ENCODE measurements around the gene FBXL17. TPM values are rescaled to one million over a fixed set of nuclear protein-coding genes. Genes with fewer than 3 reads are reported as not detected.

Gene FBXL17
- total RNA-seq, 1 donor from 2014 or later, result 4.2 TPM

DNA sequence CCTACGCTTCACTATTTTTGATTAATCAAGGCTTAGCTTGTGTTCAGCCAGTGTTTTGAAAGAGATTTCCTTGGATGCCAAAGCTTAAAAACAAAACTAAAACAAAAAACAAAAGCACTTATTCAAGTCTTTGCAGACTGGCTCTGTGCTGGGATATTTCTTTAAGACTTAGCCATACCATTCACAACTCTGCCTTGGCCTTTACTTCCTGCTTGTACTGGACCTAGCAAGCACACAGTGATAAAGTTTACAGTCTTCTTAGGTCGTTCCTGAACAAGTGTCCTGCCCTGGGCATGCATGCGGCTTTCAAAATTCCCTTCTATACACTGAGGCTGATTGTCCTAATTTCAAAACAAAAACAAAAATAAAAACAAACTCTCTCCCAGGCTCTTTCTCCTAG is 20.7 kb downstream of the FBXL17 start:
- DNase-seq (ENCODE audit: low read depth), result no peak
- TF ChIP-seq, protein P1, sequence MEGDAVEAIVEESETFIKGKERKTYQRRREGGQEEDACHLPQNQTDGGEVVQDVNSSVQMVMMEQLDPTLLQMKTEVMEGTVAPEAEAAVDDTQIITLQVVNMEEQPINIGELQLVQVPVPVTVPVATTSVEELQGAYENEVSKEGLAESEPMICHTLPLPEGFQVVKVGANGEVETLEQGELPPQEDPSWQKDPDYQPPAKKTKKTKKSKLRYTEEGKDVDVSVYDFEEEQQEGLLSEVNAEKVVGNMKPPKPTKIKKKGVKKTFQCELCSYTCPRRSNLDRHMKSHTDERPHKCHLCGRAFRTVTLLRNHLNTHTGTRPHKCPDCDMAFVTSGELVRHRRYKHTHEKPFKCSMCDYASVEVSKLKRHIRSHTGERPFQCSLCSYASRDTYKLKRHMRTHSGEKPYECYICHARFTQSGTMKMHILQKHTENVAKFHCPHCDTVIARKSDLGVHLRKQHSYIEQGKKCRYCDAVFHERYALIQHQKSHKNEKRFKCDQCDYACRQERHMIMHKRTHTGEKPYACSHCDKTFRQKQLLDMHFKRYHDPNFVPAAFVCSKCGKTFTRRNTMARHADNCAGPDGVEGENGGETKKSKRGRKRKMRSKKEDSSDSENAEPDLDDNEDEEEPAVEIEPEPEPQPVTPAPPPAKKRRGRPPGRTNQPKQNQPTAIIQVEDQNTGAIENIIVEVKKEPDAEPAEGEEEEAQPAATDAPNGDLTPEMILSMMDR (conservative IDR thresholded peaks at IDR 0.05; ENCODE audit: low read depth, low read length), result no peak
- no peak overlapping the region for H3K4me3 ChIP-seq (ENCODE audit: low read depth, low read length)

DNA sequence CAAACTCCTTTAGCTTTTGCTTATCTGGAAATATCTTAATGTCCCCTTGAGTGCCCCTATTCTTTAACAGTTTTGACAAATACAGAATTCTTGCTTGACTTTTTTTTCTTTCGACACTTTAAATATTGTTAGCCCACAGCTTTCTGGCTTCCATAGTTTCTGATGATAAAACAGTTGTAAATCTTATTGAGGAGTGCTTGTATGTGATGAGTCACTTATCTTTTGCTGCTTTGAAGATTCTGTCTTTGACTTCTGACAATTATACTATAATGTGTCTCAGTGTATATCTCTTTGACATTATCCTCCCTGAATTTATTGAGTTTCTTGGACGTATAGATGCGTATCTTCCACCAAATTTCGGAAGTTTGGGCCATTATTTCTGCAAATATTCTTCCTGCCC is 21.6 kb downstream of the FBXL17 start:
- no peak for DNase-seq (ENCODE audit: low read depth)
- TF ChIP-seq, protein P1 (conservative IDR thresholded peaks at IDR 0.05; ENCODE audit: low read depth, low read length), result no peak
- H3K4me3 ChIP-seq (ENCODE audit: low read depth, low read length), result no peak overlapping the region

DNA sequence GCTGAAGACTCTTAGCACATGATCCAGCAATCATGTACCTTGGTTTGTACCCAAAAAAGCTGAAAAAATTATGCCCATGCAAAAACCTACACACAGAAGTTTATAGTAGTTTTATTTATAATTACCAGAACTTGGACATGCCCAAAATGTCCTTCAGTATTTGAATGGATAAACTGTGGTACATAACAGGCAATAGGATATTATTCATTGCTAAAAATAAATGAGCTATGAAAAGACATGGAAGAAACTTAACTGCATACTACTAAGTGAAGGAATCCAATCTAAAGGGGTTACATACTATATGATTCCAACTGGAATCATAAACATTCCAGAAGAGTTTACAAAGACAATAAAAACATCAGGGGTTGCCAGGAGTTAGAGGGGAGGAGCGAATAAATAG is 25.6 kb downstream of the FBXL17 start:
- TF ChIP-seq, protein P1 (conservative IDR thresholded peaks at IDR 0.05; ENCODE audit: low read depth, low read length), result no peak
- DNase-seq (ENCODE audit: low read depth), result no peak
- H3K4me3 ChIP-seq (ENCODE audit: low read depth, low read length), result no peak overlapping the region

DNA sequence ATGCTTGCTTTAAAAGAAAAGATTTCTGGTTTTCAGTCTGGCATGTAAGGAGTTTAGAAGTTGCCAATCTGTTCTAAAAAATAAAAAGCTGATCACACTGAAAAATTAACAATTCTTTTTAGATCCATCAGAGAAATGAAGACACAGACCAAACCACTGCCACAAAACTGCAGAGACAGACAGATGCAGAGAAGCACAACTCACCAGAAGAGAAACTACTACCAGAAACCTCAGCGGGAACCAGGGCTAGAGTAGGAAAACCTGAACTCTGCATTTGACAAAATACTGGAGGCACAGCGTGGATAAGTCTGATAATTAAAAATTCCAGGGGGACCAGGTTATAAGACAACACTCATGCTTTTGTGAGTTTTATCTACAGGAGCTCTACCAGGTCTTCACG is 28.8 kb downstream of the FBXL17 start:
- no peak overlapping the region for H3K4me3 ChIP-seq (ENCODE audit: low read depth, low read length)
- no peak for DNase-seq (ENCODE audit: low read depth)
- TF ChIP-seq, protein P1 (conservative IDR thresholded peaks at IDR 0.05; ENCODE audit: low read depth, low read length), result no peak

DNA sequence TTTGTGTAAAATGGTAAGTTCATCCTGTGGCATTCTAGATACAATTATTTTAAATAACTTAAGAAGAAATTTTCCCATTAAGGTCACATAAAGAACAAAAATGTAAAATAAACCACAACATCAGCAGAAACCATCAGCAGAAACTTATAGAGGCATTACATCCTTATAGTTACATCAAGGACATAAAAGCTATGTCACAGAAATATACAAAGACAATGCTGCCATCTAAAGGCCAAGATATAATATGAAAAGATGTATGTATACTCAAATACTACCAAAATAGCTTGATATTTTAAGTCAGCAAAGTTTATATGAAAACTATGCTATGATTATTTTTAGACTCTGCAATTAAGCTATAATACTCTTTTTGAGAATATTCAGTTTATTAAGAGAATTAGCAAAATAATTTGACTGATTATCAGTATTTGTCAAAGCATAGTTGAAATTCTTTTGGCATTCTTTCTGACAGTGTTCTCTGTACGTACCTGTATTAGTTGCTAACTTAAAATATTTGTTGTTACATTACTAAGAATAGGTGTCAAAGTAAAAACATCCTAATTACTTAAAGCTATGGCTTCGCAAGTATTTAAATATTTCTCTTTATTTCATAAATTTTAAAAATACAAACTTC is 36.2 kb downstream of the FBXL17 start:
- H3K4me3 ChIP-seq (ENCODE audit: low read depth, low read length), result no peak overlapping the region
- DNase-seq (ENCODE audit: low read depth), result no peak
- TF ChIP-seq, protein P1 (conservative IDR thresholded peaks at IDR 0.05; ENCODE audit: low read depth, low read length), result no peak

DNA sequence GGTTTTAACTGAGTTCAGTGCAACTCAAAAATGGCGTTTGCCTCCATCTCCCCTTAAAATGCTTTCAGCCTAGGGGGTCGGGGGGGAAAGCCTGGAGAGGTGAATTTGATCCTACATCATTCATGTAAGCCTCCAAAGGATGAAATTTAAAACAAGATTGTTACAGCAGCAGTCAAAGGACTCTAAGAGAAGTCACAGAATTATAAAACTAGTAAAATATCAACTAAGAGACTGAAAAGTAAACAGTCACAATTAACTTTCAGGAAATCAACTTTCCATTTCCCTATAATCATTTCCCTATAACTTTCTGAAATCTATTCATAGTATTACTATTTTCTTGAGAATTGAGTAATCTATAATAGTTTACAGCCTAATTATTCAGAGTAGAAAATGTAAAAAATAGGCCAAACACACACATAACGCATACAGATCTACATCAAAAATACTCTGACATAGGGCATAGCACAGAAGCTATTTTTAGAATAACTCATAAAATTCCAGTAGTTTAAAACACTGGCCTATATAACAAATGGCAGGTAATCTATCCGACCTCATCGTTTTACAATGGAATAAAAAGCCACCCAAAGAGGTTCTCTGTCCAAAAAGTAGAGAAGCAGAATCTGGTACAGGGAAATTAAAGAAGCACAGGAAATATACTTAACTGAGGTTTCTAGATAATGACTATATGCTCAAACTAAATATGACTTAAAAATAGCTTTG is 37.6 kb downstream of the FBXL17 start:
- DNase-seq (ENCODE audit: low read depth), result no peak
- no peak overlapping the region for H3K4me3 ChIP-seq (ENCODE audit: low read depth, low read length)
- TF ChIP-seq, protein P1 (conservative IDR thresholded peaks at IDR 0.05; ENCODE audit: low read depth, low read length), result no peak

DNA sequence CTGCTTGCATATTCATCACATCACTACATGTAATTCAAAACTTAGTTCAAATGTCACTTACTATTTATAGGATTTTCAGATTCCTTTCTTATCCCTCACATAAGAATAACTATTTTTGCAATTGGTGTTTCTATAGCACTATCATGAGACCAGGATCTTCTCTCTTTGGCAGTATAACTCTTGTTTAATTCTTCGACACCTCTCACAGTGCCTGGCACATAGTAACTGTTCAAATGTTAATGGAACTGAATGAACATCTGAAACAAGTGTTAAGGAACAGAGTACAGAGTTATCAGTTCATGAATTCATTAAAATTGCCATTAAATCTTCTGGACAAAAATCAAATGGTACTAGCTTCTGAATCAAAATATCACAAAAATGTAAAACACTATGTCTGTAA is 40.0 kb downstream of the FBXL17 start:
- TF ChIP-seq, protein P1 (conservative IDR thresholded peaks at IDR 0.05; ENCODE audit: low read depth, low read length), result no peak
- no peak for DNase-seq (ENCODE audit: low read depth)
- H3K4me3 ChIP-seq (ENCODE audit: low read depth, low read length), result no peak overlapping the region

Measured in epithelial cell of proximal tubule (primary cell).